Natural killer cell treated with Interleukin-12 subunit alpha and Interleukin-12 subunit beta and Interleukin-15 and Interleukin-18, amount 100 ng/mL, for 72 hours (primary cell): Measurements from ENCODE around the gene RPL10L. TPM values are rescaled to one million over a fixed set of nuclear protein-coding genes. Genes with fewer than 3 reads are reported as not detected.

Experiments used
- ATAC-seq, 2 donors: fragments of 150-1000 bp; cut with Tn5 transposase in 1 of 2; sonication (Bioruptor Pico), chemical (Tn5 transposase) in 1 of 2; 2 replicates each; pipeline ENCODE4 v1.10.0; 2021
- DNase-seq: peaks from one replicate; pipeline ENCODE4 v3.0.0; 2022; ENCODE audit warnings: low spot score
- H3K27ac Mint-ChIP-seq, 2 donors: 1 replicate in 1 of 2; 2 replicates in 1 of 2; pipeline ENCODE4 v1.8.0; 2022; ENCODE audit warnings: mixed read lengths in 2 of 2, mild to moderate bottlenecking in 1 of 2, moderate library complexity in 1 of 2
- H3K27me3 Mint-ChIP-seq, 2 donors: 1 replicate in 1 of 2; 2 replicates in 1 of 2; pipeline ENCODE4 v1.8.0; 2022; ENCODE audit warnings: mixed read lengths in 2 of 2
- H3K36me3 Mint-ChIP-seq: one replicate; pipeline ENCODE4 v1.8.0; 2022; ENCODE audit warnings: mixed read lengths
- H3K4me1 Mint-ChIP-seq, 2 donors: 1 replicate in 1 of 2; 2 replicates in 1 of 2; pipeline ENCODE4 v1.8.0; 2022; ENCODE audit warnings: low read depth in 2 of 2, mixed read lengths in 2 of 2, mild to moderate bottlenecking in 1 of 2
- H3K4me3 Mint-ChIP-seq: one replicate; pipeline ENCODE4 v1.8.0; 2022; ENCODE audit warnings: mixed read lengths
- H3K9me3 Mint-ChIP-seq: 2 replicates; pipeline ENCODE4 v1.8.0; 2022; ENCODE audit warnings: mixed read lengths
- total RNA-seq, 2 donors: library from RNA; stranded (reverse); gene quantifications; one replicate each; pipeline ENCODE4 v1.2.3, GENCODE V29; 2022

The RPL10L gene
- total RNA-seq: not detected

DNA sequence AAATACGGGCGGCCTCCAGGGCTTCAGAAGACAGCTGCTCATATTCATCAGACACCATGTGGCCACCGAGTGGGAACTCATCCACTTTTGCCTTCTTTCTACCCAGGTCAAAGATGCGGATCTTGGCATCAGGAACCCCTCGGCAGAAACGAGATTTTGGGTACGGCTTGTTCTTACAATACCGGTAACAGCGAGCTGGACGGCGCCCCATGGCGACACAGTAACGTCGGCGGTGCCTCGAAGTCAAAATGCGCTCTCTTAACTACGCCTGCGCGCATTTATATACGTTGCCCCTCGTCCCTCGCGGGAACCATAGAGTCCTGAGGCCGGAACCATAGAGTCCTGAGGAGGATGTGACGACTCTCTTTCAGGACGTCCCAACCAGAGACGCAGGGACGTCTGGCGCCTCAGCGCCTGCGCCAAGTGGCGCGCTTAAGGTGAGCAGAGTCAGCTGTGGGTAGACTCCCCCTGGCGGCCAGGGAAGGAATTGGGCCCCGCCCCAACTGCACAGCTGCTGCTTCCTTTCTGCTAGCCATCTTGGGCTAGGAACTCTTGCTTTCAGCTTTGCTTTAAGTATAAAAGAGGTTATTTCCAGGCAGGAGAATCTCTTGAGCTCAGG is at the start of gene RPL10L:
TSS of gene RPL10L (minus strand) at position 256 of the 619 bp plus-strand sequence. CDS start at position 211, 45 bp downstream.
- H3K27me3 Mint-ChIP-seq: no peaks in the 10 kb centered on the region
- H3K9me3 Mint-ChIP-seq: peaks cover 9% of the 10 kb centered on the region
- H3K4me1 Mint-ChIP-seq: no peaks in the 10 kb centered on the region
- H3K4me3 Mint-ChIP-seq: no peak within 1 kb of the TSS
- ATAC-seq (no peak), DNase-seq (no peak)
- H3K27ac Mint-ChIP-seq: no peak within 1 kb of the TSS
- no peaks in the 10 kb centered on the region for H3K36me3 Mint-ChIP-seq

- Mint-ChIP-seq H3K27ac (no peak overlapping the region), H3K36me3 (peaks cover 14% of the 10 kb centered on the region), H3K4me1 (no peaks in the 10 kb centered on the region), H3K27me3 (no peaks in the 10 kb centered on the region), H3K4me3 (no peak overlapping the region), H3K9me3 (peaks cover 27% of the 10 kb centered on the region)
- ATAC-seq (no peak), DNase-seq (no peak)
These were observed 40.2 kb upstream of the RPL10L start for GRCh38 chr14:46691819-46692218.

DNA sequence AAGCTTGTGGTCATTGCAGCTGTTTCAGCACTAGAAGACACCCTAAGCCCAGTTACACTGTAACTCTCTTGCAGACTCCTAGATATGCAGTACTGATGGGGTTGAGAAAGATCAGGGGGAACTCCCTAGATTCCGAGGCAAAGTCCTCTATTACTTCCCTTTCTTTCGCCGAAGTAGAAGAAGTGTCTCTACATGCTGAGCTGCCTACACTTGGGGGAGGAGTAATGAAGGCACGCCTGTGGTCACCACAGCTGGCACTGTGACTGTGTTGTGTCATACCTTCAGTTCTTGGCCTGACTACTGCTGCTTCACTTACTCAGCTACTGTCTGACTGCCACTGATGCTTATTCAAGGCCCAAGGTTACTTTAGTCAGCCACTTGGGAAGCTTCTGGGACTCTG is 35.1 kb upstream of the RPL10L start:
- DNase-seq: no peak
- H3K9me3 Mint-ChIP-seq: peaks cover 18% of the 10 kb centered on the region
- no peak for ATAC-seq
- H3K4me3 Mint-ChIP-seq: no peak overlapping the region
- peaks cover 7% of the 10 kb centered on the region for H3K36me3 Mint-ChIP-seq
- no peaks in the 10 kb centered on the region for H3K4me1 Mint-ChIP-seq
- H3K27ac Mint-ChIP-seq: no peak overlapping the region
- H3K27me3 Mint-ChIP-seq: no peaks in the 10 kb centered on the region

GRCh38 chr14:46672128-46672527 is 20.5 kb upstream of the RPL10L start:
- peaks cover 7% of the 10 kb centered on the region for H3K36me3 Mint-ChIP-seq
- no peak overlapping the region for H3K27ac Mint-ChIP-seq
- no peaks in the 10 kb centered on the region for H3K27me3 Mint-ChIP-seq
- no peak for ATAC-seq
- H3K4me3 Mint-ChIP-seq: no peak overlapping the region
- DNase-seq: no peak
- H3K9me3 Mint-ChIP-seq: peaks cover 28% of the 10 kb centered on the region
- H3K4me1 Mint-ChIP-seq: no peaks in the 10 kb centered on the region

- H3K9me3 Mint-ChIP-seq: peaks cover 7% of the 10 kb centered on the region
- no peaks in the 10 kb centered on the region for H3K27me3 Mint-ChIP-seq
These were observed 11.8 kb upstream of the RPL10L start for GRCh38 chr14:46663382-46663781.

DNA sequence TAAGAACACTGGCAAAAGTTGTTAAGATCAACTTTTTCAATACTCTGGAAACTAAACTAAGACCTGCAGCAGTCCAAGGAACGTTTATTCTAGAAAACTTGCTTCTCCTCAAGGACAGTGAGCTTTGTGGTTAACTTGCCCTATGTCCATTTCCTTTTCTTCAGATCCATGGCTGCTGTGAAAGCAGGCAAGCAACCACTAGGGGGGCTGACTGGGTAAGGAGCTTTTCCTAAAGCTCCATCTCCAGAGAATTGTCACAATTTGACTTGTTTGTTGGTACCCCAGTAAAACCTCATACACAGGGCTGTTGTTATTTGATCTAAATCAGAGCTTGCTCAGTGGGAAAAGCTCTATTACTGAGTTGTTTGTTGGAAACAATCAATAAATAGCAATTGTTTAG is 10.1 kb upstream of the RPL10L start:
- ATAC-seq: no peak

More at GRCh38 chr14:46663382-46663781, 11.8 kb upstream of the RPL10L start:
- H3K4me3 Mint-ChIP-seq: no peak overlapping the region
- H3K27ac Mint-ChIP-seq: no peak overlapping the region
- DNase-seq (no peak), ATAC-seq (no peak)
- no peaks in the 10 kb centered on the region for H3K4me1 Mint-ChIP-seq
- H3K36me3 Mint-ChIP-seq: no peaks in the 10 kb centered on the region

GRCh38 chr14:46653031-46653755 is 1.6 kb upstream of the RPL10L start:
- H3K9me3 Mint-ChIP-seq: peaks cover 9% of the 10 kb centered on the region
- no peak overlapping the region for H3K4me3 Mint-ChIP-seq
- no peak for DNase-seq
- H3K27me3 Mint-ChIP-seq: no peaks in the 10 kb centered on the region
- no peaks in the 10 kb centered on the region for H3K36me3 Mint-ChIP-seq
- H3K27ac Mint-ChIP-seq: no peak overlapping the region
- H3K4me1 Mint-ChIP-seq: no peaks in the 10 kb centered on the region
- ATAC-seq: no peak

More for the DNA sequence above, 10.1 kb upstream of the RPL10L start:
- Mint-ChIP-seq H3K4me1 (no peaks in the 10 kb centered on the region), H3K4me3 (no peak overlapping the region), H3K9me3 (peaks cover 3% of the 10 kb centered on the region), H3K27ac (no peak overlapping the region), H3K27me3 (no peaks in the 10 kb centered on the region), H3K36me3 (no peaks in the 10 kb centered on the region)
- no peak for DNase-seq

DNA sequence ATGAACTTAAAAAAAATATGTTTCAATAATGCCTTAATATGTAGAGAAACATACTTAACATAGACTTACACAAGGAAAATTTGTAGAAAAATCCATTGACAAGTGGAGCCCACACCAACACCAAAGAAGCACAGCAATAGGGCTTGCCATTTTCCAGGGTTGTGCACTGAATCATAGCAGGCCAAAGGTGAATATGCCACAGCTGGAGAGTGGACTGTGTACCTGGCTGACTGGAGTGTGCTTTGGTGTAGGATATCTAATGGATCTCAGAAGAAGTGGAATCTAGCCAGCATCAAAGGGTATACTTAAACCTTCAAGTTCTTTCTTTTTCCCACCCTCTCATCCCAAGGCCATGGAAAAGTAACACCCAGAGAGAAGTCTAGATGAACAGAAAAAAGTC is 4.8 kb downstream of the RPL10L start:
- ATAC-seq: no peak

GRCh38 chr14:46626876-46627275 is 24.7 kb downstream of the RPL10L start:
- no peak for DNase-seq
- peaks cover 12% of the 10 kb centered on the region for H3K36me3 Mint-ChIP-seq
- no peak overlapping the region for H3K27ac Mint-ChIP-seq
- H3K9me3 Mint-ChIP-seq: peaks cover 36% of the 10 kb centered on the region
- no peak overlapping the region for H3K4me3 Mint-ChIP-seq
- no peaks in the 10 kb centered on the region for H3K27me3 Mint-ChIP-seq
- no peak for ATAC-seq
- no peaks in the 10 kb centered on the region for H3K4me1 Mint-ChIP-seq

More for the DNA sequence above, 4.8 kb downstream of the RPL10L start:
- Mint-ChIP-seq H3K27ac (no peak overlapping the region), H3K4me3 (no peak overlapping the region), H3K27me3 (no peaks in the 10 kb centered on the region), H3K4me1 (no peaks in the 10 kb centered on the region), H3K9me3 (peaks cover 5% of the 10 kb centered on the region), H3K36me3 (no peaks in the 10 kb centered on the region)
- DNase-seq: no peak
